Hepatocyte (in vitro differentiated cells): Measurements from ENCODE around the gene DTHD1. TPM values are rescaled to one million over a fixed set of nuclear protein-coding genes. Genes with fewer than 3 reads are reported as not detected.

Source experiments
- DNase-seq: peaks from one replicate; pipeline ENCODE4 v3.0.0-alpha.2; 2016; ENCODE audit warnings: low spot score
- H2AFZ ChIP-seq: fragments of 200-600 bp; sonication (generic); 2 replicates; pipeline ENCODE4 v1.6.0; 2016; ENCODE audit warnings: antibody characterized with exemption, mild to moderate bottlenecking
- H3K27ac ChIP-seq: fragments of 200-600 bp; sonication (generic); 2 replicates; pipeline ENCODE4 v1.5.1; 2016; ENCODE audit warnings: mild to moderate bottlenecking
- H3K27me3 ChIP-seq: fragments of 200-600 bp; sonication (generic); 2 replicates; pipeline ENCODE4 v1.6.1; 2016
- H3K36me3 ChIP-seq: fragments of 200-600 bp; sonication (generic); replicated peaks from 2 replicates; pipeline ENCODE4 v1.5.1; 2016; ENCODE audit warnings: low read depth; ENCODE audit not compliant: insufficient read depth
- H3K4me1 ChIP-seq: fragments of 200-600 bp; sonication (generic); 2 replicates; pipeline ENCODE4 v1.5.1; 2016; ENCODE audit warnings: mild to moderate bottlenecking, moderate library complexity; ENCODE audit not compliant: insufficient read depth
- H3K4me2 ChIP-seq: fragments of 200-600 bp; sonication (generic); 2 replicates; pipeline ENCODE4 v1.6.0; 2016
- H3K4me3 ChIP-seq: fragments of 200-600 bp; sonication (generic); 2 replicates; pipeline ENCODE4 v1.5.1; 2016; ENCODE audit warnings: mild to moderate bottlenecking
- H3K79me2 ChIP-seq: fragments of 200-600 bp; sonication (generic); 2 replicates; pipeline ENCODE4 v1.6.0; 2017; ENCODE audit warnings: mild to moderate bottlenecking
- H3K9me2 ChIP-seq: fragments of 200-600 bp; sonication (generic); replicated peaks from 2 replicates; pipeline ENCODE4 v1.6.0; 2017; ENCODE audit warnings: mild to moderate bottlenecking; ENCODE audit not compliant: insufficient read depth
- H3K9me3 ChIP-seq: fragments of 200-600 bp; sonication (generic); 2 replicates; pipeline ENCODE4 v1.5.1; 2016; ENCODE audit warnings: low read depth, mild to moderate bottlenecking
- H4K20me1 ChIP-seq: fragments of 200-600 bp; sonication (generic); 2 replicates; pipeline ENCODE4 v1.6.0; 2016; ENCODE audit warnings: mild to moderate bottlenecking; ENCODE audit not compliant: insufficient read depth, poor library complexity, severe bottlenecking
- CTCF ChIP-seq: fragments of 200-600 bp; sonication (generic); IDR thresholded peaks from 2 replicates; pipeline ENCODE4 v1.5.1; 2016; ENCODE audit warnings: antibody characterized with exemption, mild to moderate bottlenecking; ENCODE audit not compliant: poor library complexity
- EZH2 ChIP-seq: fragments of 200-600 bp; sonication (generic); IDR thresholded peaks from 2 replicates; pipeline ENCODE4 v1.6.1; 2016; ENCODE audit warnings: antibody characterized with exemption, mild to moderate bottlenecking, borderline replicate concordance
- EZH2phosphoT487 ChIP-seq: fragments of 200-600 bp; sonication (generic); IDR thresholded peaks from one replicate; pipeline ENCODE4 v1.6.1; 2018; ENCODE audit warnings: antibody characterized with exemption, mild to moderate bottlenecking, low read depth, moderate library complexity; ENCODE audit not compliant: unreplicated experiment, severe bottlenecking
- WGBS: methylation state at CpG from one replicate; pipeline ENCODE4 v1.1.6; 2016; ENCODE audit warnings: low lambda C conversion rate; ENCODE audit errors: missing lambda C conversion rate; 5-methylcytosine and 5-hydroxymethylcytosine counted together
- polyA plus RNA-seq: library from polyadenylated mRNA; unstranded; fragments of >200 nt; fragmentation: Nextera tagmentation; extraction: Ambion mirVana; gene quantifications from 2 replicates; pipeline ENCODE4 v1.2.1, GENCODE V29; 2016
- total RNA-seq: library from RNA; depleted of rRNA; stranded (reverse); fragments of >200 nt; gene quantifications from 2 replicates; pipeline ENCODE4 v1.2.3, GENCODE V29; 2014

The DTHD1 gene
- total and polyA plus RNA-seq, 2 experiments from 2014 or later, result not detected

DNA sequence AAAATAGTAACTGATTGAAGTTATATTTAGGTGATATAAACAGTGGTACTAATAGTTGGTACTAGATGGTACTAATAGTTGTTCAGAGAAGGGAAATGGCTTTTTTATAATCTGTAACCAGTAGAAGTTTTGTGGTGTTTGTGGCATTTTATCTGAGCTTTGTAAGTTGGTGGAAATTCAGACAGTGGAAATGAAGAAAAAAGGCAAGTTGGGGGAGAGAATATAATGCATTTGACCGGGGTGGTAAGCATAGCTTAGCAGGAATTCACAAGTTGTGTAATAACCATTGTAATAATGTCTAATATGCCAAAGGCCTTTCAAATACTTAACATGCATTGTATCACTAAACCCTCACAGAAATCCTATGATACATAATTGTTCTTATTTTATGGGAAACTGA lies 36.3 kb downstream of the DTHD1 start:
- H2AFZ ChIP-seq, result no peak overlapping the region
- no peaks in the 10 kb centered on the region for H4K20me1 ChIP-seq
- TF ChIP-seq CTCF (no peak), EZH2 (no peak), EZH2phosphoT487 (no peak)
- no peak overlapping the region for H3K4me2 ChIP-seq
- H3K27ac ChIP-seq, result no peak overlapping the region
- H3K9me3 ChIP-seq, result no peaks in the 10 kb centered on the region
- DNase-seq, result no peak
- H3K4me1 ChIP-seq, result no peaks in the 10 kb centered on the region
- H3K27me3 ChIP-seq, result no peaks in the 10 kb centered on the region
- no peaks in the 10 kb centered on the region for H3K79me2 ChIP-seq
- no peaks in the 10 kb centered on the region for H3K36me3 ChIP-seq
- no peak overlapping the region for H3K4me3 ChIP-seq
- no peaks in the 10 kb centered on the region for H3K9me2 ChIP-seq
- 82% methylated on average over 1 of the region's 1 CpG for WGBS

DNA sequence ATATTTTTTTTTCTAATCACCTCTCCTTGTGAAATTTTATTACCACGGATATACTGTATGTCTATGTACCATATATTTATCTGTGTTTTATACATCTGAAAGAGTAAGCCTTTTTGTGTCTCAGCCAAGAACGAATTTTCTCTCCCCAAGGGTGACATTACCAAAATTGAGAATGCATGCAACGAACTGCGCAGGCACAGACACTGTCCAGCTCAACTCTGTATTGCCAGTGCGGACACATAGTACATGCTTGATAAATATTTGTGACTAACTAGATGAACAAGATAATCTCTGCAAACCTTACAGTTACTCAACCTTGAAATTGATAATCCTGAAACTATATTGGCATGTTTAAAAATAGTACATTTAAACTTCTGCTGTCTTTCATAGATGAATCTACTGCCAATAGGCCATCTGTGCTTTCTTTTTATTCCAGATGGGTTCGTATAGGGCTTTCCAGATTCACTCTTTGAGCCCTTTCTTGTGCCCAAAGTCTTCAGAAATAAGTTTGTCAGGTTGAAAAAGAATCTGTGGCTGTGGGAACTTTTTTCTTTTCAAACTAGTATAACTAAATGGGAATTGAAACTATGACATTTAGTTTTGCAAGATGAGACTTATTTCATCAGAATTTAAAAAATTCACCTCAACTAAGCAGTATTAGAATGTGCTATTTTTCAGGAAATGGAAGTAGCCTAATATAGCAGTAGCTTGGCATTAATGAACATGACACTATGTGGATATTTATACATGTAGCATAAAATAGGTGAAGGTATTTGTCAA lies 38.9 kb downstream of the DTHD1 start:
- TF ChIP-seq EZH2 (no peak), EZH2phosphoT487 (no peak), CTCF (no peak)
- H3K27ac ChIP-seq, result no peak overlapping the region

DNA sequence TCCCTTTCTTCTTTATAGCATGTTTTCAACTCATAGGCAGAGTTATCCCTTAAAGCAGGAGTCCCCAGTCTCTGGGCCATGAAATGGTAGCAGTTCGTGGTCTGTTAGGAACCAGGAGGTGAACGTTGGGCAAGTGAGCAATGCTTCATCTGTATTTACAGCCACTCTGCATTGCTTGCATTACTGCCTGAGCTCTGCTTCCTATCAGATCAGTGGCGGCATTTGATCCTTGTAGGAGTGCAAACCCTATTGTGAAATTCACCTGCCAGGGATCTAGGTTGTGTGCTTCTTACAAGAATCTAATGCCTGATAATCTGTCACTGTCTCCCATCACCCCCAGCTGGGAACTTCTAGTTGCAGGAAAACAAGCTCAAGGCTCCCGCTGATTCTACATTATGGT lies 39.8 kb downstream of the DTHD1 start:
- Histone ChIP-seq H3K4me3 (no peak overlapping the region), H3K27ac (no peak overlapping the region), H3K9me3 (no peaks in the 10 kb centered on the region), H3K27me3 (no peaks in the 10 kb centered on the region), H3K36me3 (no peaks in the 10 kb centered on the region), H2AFZ (no peak overlapping the region), H3K4me2 (no peak overlapping the region), H3K79me2 (no peaks in the 10 kb centered on the region), H4K20me1 (no peaks in the 10 kb centered on the region), H3K4me1 (no peaks in the 10 kb centered on the region), H3K9me2 (no peaks in the 10 kb centered on the region)
- WGBS, result 50% methylated on average over 4 of the region's 4 CpGs
- DNase-seq, result no peak
- TF ChIP-seq EZH2phosphoT487, result no peak
- no peak for TF ChIP-seq CTCF
- TF ChIP-seq EZH2, result no peak

More for the DNA sequence above, 38.9 kb downstream of the DTHD1 start:
- Histone ChIP-seq H2AFZ (no peak overlapping the region), H3K36me3 (no peaks in the 10 kb centered on the region), H4K20me1 (no peaks in the 10 kb centered on the region), H3K79me2 (no peaks in the 10 kb centered on the region), H3K4me2 (no peak overlapping the region), H3K9me2 (no peaks in the 10 kb centered on the region), H3K9me3 (no peaks in the 10 kb centered on the region), H3K27me3 (no peaks in the 10 kb centered on the region), H3K4me3 (no peak overlapping the region), H3K4me1 (no peaks in the 10 kb centered on the region)
- 85% methylated on average over 6 of the region's 6 CpGs for WGBS
- DNase-seq, result no peak
